HEK293 (cell line): Measurements from ENCODE around the gene TBC1D22A.

ENCODE experiments used
- ZNF140 ChIP-seq: fragments of 450-650 bp; formaldehyde crosslinking; IDR thresholded peaks from 2 replicates; pipeline ENCODE4 v1.5.1; 2016; ENCODE audit warnings: missing biosample characterization, missing genetic modification characterization
- ZNF768 ChIP-seq: fragments of 450-650 bp; formaldehyde crosslinking; IDR thresholded peaks from 2 replicates; pipeline ENCODE4 v1.5.1; 2018; ENCODE audit warnings: missing biosample characterization, mild to moderate bottlenecking, missing genetic modification characterization

GRCh38 chr22:46835693-46836092 is 73.2 kb downstream of the TBC1D22A start:
- no peak for TF ChIP-seq ZNF140 (tag by site-specific recombination)
- TF ChIP-seq ZNF768 (tag by site-specific recombination), result no peak
